NCI-H446 treated with DMSO at 0.1 percent for 48 hours (cell line): ENCODE measurements around the gene TCERG1L.

Experiments
- DNase-seq: peaks from one replicate; lab custom pipeline; 2025; lab: John Stamatoyannopoulos, UW

TCERG1L gene

GRCh38 chr10:131270461-131271190 lies 40.9 kb downstream of the TCERG1L start:
- no peak for DNase-seq

GRCh38 chr10:131269776-131270460 lies 41.6 kb downstream of the TCERG1L start:
- DNase-seq = no peak

- DNase-seq = no peak
These were observed 43.8 kb downstream of the TCERG1L start for GRCh38 chr10:131267814-131268095.

- no peak for DNase-seq
These were observed 44.3 kb downstream of the TCERG1L start for GRCh38 chr10:131266936-131267813.

GRCh38 chr10:131264110-131264788 lies 47.3 kb downstream of the TCERG1L start:
- DNase-seq = no peak

GRCh38 chr10:131261890-131262475 lies 49.5 kb downstream of the TCERG1L start:
- DNase-seq = no peak

- no peak for DNase-seq
These were observed 50.9 kb downstream of the TCERG1L start for GRCh38 chr10:131260452-131261211.

GRCh38 chr10:131260031-131260430 lies 51.5 kb downstream of the TCERG1L start:
- no peak for DNase-seq

- DNase-seq = no peak
These were observed 52.0 kb downstream of the TCERG1L start for GRCh38 chr10:131259535-131259934.

- no peak for DNase-seq
These were observed 53.3 kb downstream of the TCERG1L start for GRCh38 chr10:131258256-131258655.

GRCh38 chr10:131257027-131257426 lies 54.5 kb downstream of the TCERG1L start:
- DNase-seq = no peak

GRCh38 chr10:131254859-131255252 lies 56.7 kb downstream of the TCERG1L start:
- DNase-seq = no peak

GRCh38 chr10:131253931-131254858 lies 57.3 kb downstream of the TCERG1L start:
- DNase-seq = no peak

- no peak for DNase-seq
These were observed 58.8 kb downstream of the TCERG1L start for GRCh38 chr10:131252567-131253276.

- DNase-seq = no peak
These were observed 60.4 kb downstream of the TCERG1L start for GRCh38 chr10:131251146-131251541.

- DNase-seq = no peak
These were observed 60.9 kb downstream of the TCERG1L start for GRCh38 chr10:131250454-131251145.

- DNase-seq = no peak
These were observed 61.6 kb downstream of the TCERG1L start for GRCh38 chr10:131249955-131250344.

GRCh38 chr10:131249238-131249954 lies 62.1 kb downstream of the TCERG1L start:
- no peak for DNase-seq
